SK-N-SH (cell line): ENCODE measurements around the gene FBN2. TPM values are rescaled to one million over a fixed set of nuclear protein-coding genes. Genes with fewer than 3 reads are reported as not detected.

ENCODE experiments used
- CTCF ChIA-PET: fragments of 300-600, 350-600 bp; formaldehyde crosslinking; extraction: SDS; loops from one replicate; lab custom pipeline; 2021; lab: Yijun Ruan, JAX
- POLR2A ChIA-PET: fragments of 350-600 bp; sonication (Branson Sonifier 250); formaldehyde crosslinking; extraction: SDS; loops from one replicate; lab custom pipeline; 2020; ENCODE audit warnings: antibody characterized with exemption, inconsistent platforms; lab: Yijun Ruan, JAX
- DNase-seq: peaks from one replicate; pipeline ENCODE4 v3.0.0; 2012
- H2AFZ ChIP-seq: fragments of 200-600 bp; sonication (generic); 2 replicates; pipeline ENCODE4 v1.8.1; 2016; ENCODE audit warnings: antibody characterized with exemption, mild to moderate bottlenecking, low read depth
- H3F3A ChIP-seq: fragments of 200-600 bp; sonication (generic); replicated peaks from 2 replicates; pipeline ENCODE3; 2016; ENCODE audit warnings: antibody characterized with exemption, mild to moderate bottlenecking; ENCODE audit not compliant: insufficient read depth
- H3K27ac ChIP-seq, 2 experiments: fragments of 200-500 bp in 1 of 2; fragments of 200-600 bp in 1 of 2; sonication (Bioruptor generic) in 1 of 2; sonication (generic), shearing (Covaris generic) in 1 of 2; 2 replicates each; pipeline versions ENCODE4 v1.5.1 to v1.6.1; 2014 to 2016; ENCODE audit warnings: low read depth in 2 of 2, inconsistent platforms in 1 of 2, low read length in 1 of 2, mild to moderate bottlenecking in 1 of 2, mixed read lengths in 1 of 2
- H3K27me3 ChIP-seq: fragments of 200-600 bp; sonication (generic), shearing (Covaris generic); 2 replicates; pipeline ENCODE4 v1.6.1; 2016; ENCODE audit warnings: mixed run types; ENCODE audit not compliant: insufficient read depth
- H3K36me3 ChIP-seq, 2 experiments: fragments of 200-500 bp in 1 of 2; fragments of 200-600 bp in 1 of 2; sonication (Bioruptor generic) in 1 of 2; sonication (generic) in 1 of 2; replicated peaks in 1 of 2; 2 replicates each; pipeline versions ENCODE3 to v1.5.1; 2014 to 2016; ENCODE audit warnings: low read length in 1 of 2, mild to moderate bottlenecking in 1 of 2; ENCODE audit not compliant: insufficient read depth in 2 of 2, control insufficient read depth in 1 of 2
- H3K4me1 ChIP-seq, 2 experiments: fragments of 200-500 bp in 1 of 2; fragments of 200-600 bp in 1 of 2; sonication (Bioruptor generic) in 1 of 2; sonication (generic), shearing (Covaris generic) in 1 of 2; 2 replicates each; pipeline versions ENCODE4 v1.5.1 to v1.6.1; 2014 to 2016; ENCODE audit warnings: low read depth in 1 of 2, low read length in 1 of 2, mixed run types in 1 of 2; ENCODE audit not compliant: insufficient read depth in 2 of 2, control insufficient read depth in 1 of 2
- H3K4me2 ChIP-seq: fragments of 200-600 bp; sonication (generic), shearing (Covaris generic); 2 replicates; pipeline ENCODE4 v1.6.1; 2017; ENCODE audit warnings: mixed run types
- H3K4me3 ChIP-seq, 2 experiments: fragments of 200-500 bp in 1 of 2; fragments of 200-600 bp in 1 of 2; sonication (Bioruptor generic) in 1 of 2; sonication (generic), shearing (Covaris generic) in 1 of 2; 2 replicates each; pipeline versions ENCODE4 v1.5.1 to v1.8.1; 2014 to 2016; ENCODE audit warnings: low read depth in 2 of 2, inconsistent platforms in 1 of 2, low read length in 1 of 2, mild to moderate bottlenecking in 1 of 2, mixed read lengths in 1 of 2, moderate library complexity in 1 of 2
- H3K79me2 ChIP-seq: fragments of 200-600 bp; sonication (generic); 2 replicates; pipeline ENCODE4 v1.8.1; 2017; ENCODE audit warnings: mild to moderate bottlenecking; ENCODE audit not compliant: insufficient read depth
- H3K9ac ChIP-seq: fragments of 200-600 bp; sonication (generic); 2 replicates; pipeline ENCODE4 v1.6.1; 2017; ENCODE audit warnings: mixed run types
- H3K9me2 ChIP-seq: fragments of 200-600 bp; sonication (generic); 2 replicates; pipeline ENCODE4 v1.6.1; 2017; ENCODE audit warnings: mixed run types
- H3K9me3 ChIP-seq: fragments of 200-600 bp; sonication (generic); 2 replicates; pipeline ENCODE4 v1.6.1; 2017; ENCODE audit warnings: mixed run types, mild to moderate bottlenecking, moderate library complexity
- H4K20me1 ChIP-seq: fragments of 200-600 bp; sonication (generic); 2 replicates; pipeline ENCODE4 v1.6.1; 2017; ENCODE audit warnings: mild to moderate bottlenecking, mixed run types; ENCODE audit not compliant: insufficient read depth
- CHD2 ChIP-seq: fragments of 150-350 bp; IDR thresholded peaks from 2 replicates; pipeline ENCODE4 v1.6.1; 2018; ENCODE audit warnings: low read length; ENCODE audit not compliant: partially characterized antibody
- CTCF ChIP-seq: fragments of 200-600 bp; sonication (generic); IDR thresholded peaks from 2 replicates; pipeline ENCODE4 v1.6.1; 2017; ENCODE audit warnings: antibody characterized with exemption, mild to moderate bottlenecking, moderate library complexity
- EZH2phosphoT487 ChIP-seq: fragments of 200-600 bp; sonication (generic); IDR thresholded peaks from 2 replicates; pipeline ENCODE4 v1.6.1; 2017; ENCODE audit warnings: low read depth, mixed run types, mild to moderate bottlenecking, antibody characterized with exemption, moderate library complexity, borderline replicate concordance
- FOSL2 ChIP-seq: IDR thresholded peaks from 2 replicates; pipeline ENCODE4 v1.4.0; 2012; ENCODE audit warnings: low read depth, mild to moderate bottlenecking, moderate library complexity, borderline replicate concordance
- FOXJ3 ChIP-seq: sonication (generic); formaldehyde crosslinking; IDR thresholded peaks from 2 replicates; pipeline ENCODE4 v1.5.1; 2020; ENCODE audit warnings: mild to moderate bottlenecking, missing genetic modification reagents
- IRF3 ChIP-seq: fragments of 150-350 bp; IDR thresholded peaks from 2 replicates; pipeline ENCODE4 v1.6.1; 2016; ENCODE audit warnings: mild to moderate bottlenecking, low read depth, low read length
- MAX ChIP-seq: IDR thresholded peaks from 2 replicates; pipeline ENCODE4 v1.4.0; 2012; ENCODE audit warnings: low read depth
- NRF1 ChIP-seq: IDR thresholded peaks from 2 replicates; pipeline ENCODE4 v1.6.1; 2012; ENCODE audit warnings: low read depth, mild to moderate bottlenecking, low read length
- RAD21 ChIP-seq: IDR thresholded peaks from 2 replicates; pipeline ENCODE4 v1.6.1; 2012; ENCODE audit warnings: mild to moderate bottlenecking, low read length
- RFX5 ChIP-seq: IDR thresholded peaks from 2 replicates; pipeline ENCODE4 v1.6.1; 2012; ENCODE audit warnings: mild to moderate bottlenecking, improper control_type of control experiment, low read length
- SMC3 ChIP-seq: IDR thresholded peaks from 2 replicates; pipeline ENCODE4 v1.6.1; 2012; ENCODE audit warnings: low read depth, low read length, improper control_type of control experiment
- USF2 ChIP-seq: fragments of 150-350 bp; IDR thresholded peaks from 2 replicates; pipeline ENCODE4 v1.6.1; 2017; ENCODE audit warnings: antibody characterized with exemption, low read length, low read depth, borderline replicate concordance
- ZBTB33 ChIP-seq: IDR thresholded peaks from 2 replicates; pipeline ENCODE4 v1.4.0; 2012; ENCODE audit warnings: low read depth, borderline replicate concordance
- WGBS: methylation state at CpG from one replicate; pipeline ENCODE4 v1.1.6; 2017; ENCODE audit warnings: low lambda C conversion rate; 5-methylcytosine and 5-hydroxymethylcytosine counted together
- polyA plus RNA-seq, 3 experiments: library from polyadenylated mRNA; depleted of rRNA; stranded (reverse); fragments of >200 nt; gene quantifications; 2 replicates each; pipeline ENCODE4 v1.2.3, GENCODE V29; 2012

Gene FBN2
- polyA plus RNA-seq, 1 of the 3 experiments (the other 2 are of a cell fraction) = 2.2 TPM

- TF ChIP-seq ZBTB33 = no peak
- TF ChIP-seq FOSL2 = no peak
- TF ChIP-seq CTCF = no peak
- no peak for TF ChIP-seq RAD21
- TF ChIP-seq IRF3 = no peak
- TF ChIP-seq SMC3 = no peak
- TF ChIP-seq CHD2 = no peak
These were observed 11.0 kb downstream of the FBN2 start (continued) for GRCh38 chr5:128527077-128527476.

- Histone ChIP-seq H3F3A (no peaks in the 10 kb centered on the region), H3K9me3 (no peaks in the 10 kb centered on the region), H3K79me2 (no peaks in the 10 kb centered on the region), H3K9me2 (no peaks in the 10 kb centered on the region), H3K27ac (no peak overlapping the region), H3K4me2 (no peak overlapping the region), H3K4me1 (no peaks in the 10 kb centered on the region), H2AFZ (no peak overlapping the region), H3K36me3 (no peaks in the 10 kb centered on the region), H3K9ac (no peak overlapping the region), H3K27me3 (0 out of 2 replicates have a peak, but pooled peaks cover 6% of the 10 kb centered on the region), H3K4me3 (no peak overlapping the region), H4K20me1 (no peaks in the 10 kb centered on the region)
- TF ChIP-seq USF2 = no peak
- no peak for TF ChIP-seq NRF1
- no peak for TF ChIP-seq RFX5
- TF ChIP-seq EZH2phosphoT487 = no peak
- TF ChIP-seq CTCF = no peak
- TF ChIP-seq FOXJ3 (CRISPR knock-in tag) = no peak
- no peak for TF ChIP-seq MAX
- POLR2A ChIA-PET = no interaction called here
- CTCF ChIA-PET = no interaction called here
- WGBS = 8% methylated on average over 5 of the region's 5 CpGs
- no peak for DNase-seq
These were observed 15.7 kb downstream of the FBN2 start for GRCh38 chr5:128522336-128522735.
